ENCODE data around the gene XYLT1. TPM values are rescaled to one million over a fixed set of nuclear protein-coding genes. Genes with fewer than 3 reads are reported as not detected.

The XYLT1 gene
- total RNA-seq, 1 experiment from 2014 or later, result 25.0 TPM

GRCh38 chr16:17367036-17367435 lies 103.7 kb downstream of the XYLT1 start:
- ATAC-seq (no peak), DNase-seq (ENCODE audit: low spot score) (no peak)
- Mint-ChIP-seq H3K9me3 (no peaks in the 10 kb centered on the region), H3K36me3 (no peaks in the 10 kb centered on the region), H3K27me3 (ENCODE audit: low read depth) (no peaks in the 10 kb centered on the region), H3K4me3 (no peak overlapping the region), H3K27ac (peak overlapping the region; percentile 91), H3K4me1 (peaks cover 75% of the 10 kb centered on the region)
- no peak for TF ChIP-seq AFF4 (CRISPR knock-in tag; IDR thresholded peaks at IDR 0.05; ENCODE audit: borderline replicate concordance)
- no peak for TF ChIP-seq MYBL2 (CRISPR knock-in tag; IDR thresholded peaks at IDR 0.05)
- TF ChIP-seq JAZF1 (CRISPR knock-in tag; IDR thresholded peaks at IDR 0.05), result no peak
- no peak for TF ChIP-seq SOX15 (CRISPR knock-in tag; IDR thresholded peaks at IDR 0.05)
- no peak for TF ChIP-seq NR3C1 (CRISPR knock-in tag; conservative IDR thresholded peaks at IDR 0.05; ENCODE audit: low read depth)
- no peak for TF ChIP-seq ZNF232 (CRISPR knock-in tag; IDR thresholded peaks at IDR 0.05)
- no peak for TF ChIP-seq E2F5 (CRISPR knock-in tag; IDR thresholded peaks at IDR 0.05)
- no peak for TF ChIP-seq NR2C2 (CRISPR knock-in tag; IDR thresholded peaks at IDR 0.05)
- TF ChIP-seq FOXP1 (CRISPR knock-in tag; IDR thresholded peaks at IDR 0.05; ENCODE audit: borderline replicate concordance), result no peak
- no peak for TF ChIP-seq ZNF425 (CRISPR knock-in tag; conservative IDR thresholded peaks at IDR 0.05)
- no peak for TF ChIP-seq HMGA2 (CRISPR knock-in tag; IDR thresholded peaks at IDR 0.05)
- TF ChIP-seq HMGXB4 (CRISPR knock-in tag; IDR thresholded peaks at IDR 0.05), result no peak
- no peak for TF ChIP-seq RORB (CRISPR knock-in tag; IDR thresholded peaks at IDR 0.05)
- no peak for TF ChIP-seq ZNF138 (CRISPR knock-in tag; conservative IDR thresholded peaks at IDR 0.05)
- no peak for TF ChIP-seq CREB1 (CRISPR knock-in tag; IDR thresholded peaks at IDR 0.05)
- TF ChIP-seq SP1 (CRISPR knock-in tag; conservative IDR thresholded peaks at IDR 0.05), result no peak
- TF ChIP-seq EMX1 (CRISPR knock-in tag; IDR thresholded peaks at IDR 0.05), result no peak
- no peak for TF ChIP-seq NR1H2 (CRISPR knock-in tag; IDR thresholded peaks at IDR 0.05)
- TF ChIP-seq ATF3 (CRISPR knock-in tag; conservative IDR thresholded peaks at IDR 0.05), result no peak
- POLR2A ChIA-PET, result no interaction called here
- CTCF ChIA-PET, result interaction anchor here (1.4 to 1.8 kb wide), 3 partner anchors 8 to 101 kb away, joined by 3 to 22 read pairs (median 8); no protein-coding TSS in a partner anchor
